Suprapubic skin (tissue), 4 donors: Measurements from ENCODE around the gene ACTMAP. TPM values are rescaled to one million over a fixed set of nuclear protein-coding genes. Genes with fewer than 3 reads are reported as not detected.

Experiments used
- DNase-seq, 2 donors: peaks; one replicate each; pipeline ENCODE4 v3.0.0-alpha.2; 2019; ENCODE audit warnings: low spot score in 2 of 2
- H3K27ac ChIP-seq: fragments of 200-600 bp; sonication (generic); one replicate; pipeline ENCODE4 v1.5.1; 2019
- H3K27me3 ChIP-seq: fragments of 200-600 bp; sonication (generic); one replicate; pipeline ENCODE4 v1.5.1; 2019
- H3K36me3 ChIP-seq: fragments of 200-600 bp; sonication (generic); one replicate; pipeline ENCODE4 v1.5.1; 2019
- H3K4me1 ChIP-seq: fragments of 200-600 bp; sonication (generic); one replicate; pipeline ENCODE4 v1.5.1; 2019
- H3K4me3 ChIP-seq: fragments of 200-600 bp; sonication (generic); one replicate; pipeline ENCODE4 v1.5.1; 2019; ENCODE audit warnings: mild to moderate bottlenecking
- H3K9me3 ChIP-seq: fragments of 200-600 bp; sonication (generic); one replicate; pipeline ENCODE4 v1.5.1; 2019
- EP300 ChIP-seq: sonication (generic); formaldehyde crosslinking; IDR thresholded peaks from one replicate; pipeline ENCODE4 v1.6.1; 2017; ENCODE audit warnings: antibody characterized with exemption
- POLR2A ChIP-seq, 2 donors: fragments of 450-650 bp; IDR thresholded peaks; one replicate each; pipeline ENCODE4 v1.6.1; 2017; ENCODE audit warnings: antibody characterized with exemption in 2 of 2, mild to moderate bottlenecking in 2 of 2, moderate library complexity in 2 of 2
- POLR2AphosphoS5 ChIP-seq, 3 donors: sonication (generic); formaldehyde crosslinking; IDR thresholded peaks; one replicate each; pipeline ENCODE4 v1.6.1; 2017; ENCODE audit warnings: antibody characterized with exemption in 3 of 3
- WGBS: methylation state at CpG from one replicate; pipeline ENCODE4 v1.1.5; 2018; 5-methylcytosine and 5-hydroxymethylcytosine counted together
- total RNA-seq, 4 donors: library from RNA; depleted of rRNA; stranded (reverse); fragments of >200 nt; gene quantifications; one replicate each; pipeline ENCODE4 v1.1.0, GENCODE V29; 2016
- TF ChIP-seq, protein P1 (sequence below), 2 donors: fragments of 200-600 bp in 1 of 2; fragments of 450-650 bp in 1 of 2; sonication (generic) in 1 of 2; IDR thresholded peaks; one replicate each; pipeline ENCODE4 v1.5.1; 2016 to 2019; ENCODE audit warnings: antibody characterized with exemption in 2 of 2, mild to moderate bottlenecking in 1 of 2, moderate library complexity in 1 of 2

ACTMAP gene
- total RNA-seq, 4 donors from 2014 or later, result 3.8 to 9.9 (median 5.4) TPM

DNA sequence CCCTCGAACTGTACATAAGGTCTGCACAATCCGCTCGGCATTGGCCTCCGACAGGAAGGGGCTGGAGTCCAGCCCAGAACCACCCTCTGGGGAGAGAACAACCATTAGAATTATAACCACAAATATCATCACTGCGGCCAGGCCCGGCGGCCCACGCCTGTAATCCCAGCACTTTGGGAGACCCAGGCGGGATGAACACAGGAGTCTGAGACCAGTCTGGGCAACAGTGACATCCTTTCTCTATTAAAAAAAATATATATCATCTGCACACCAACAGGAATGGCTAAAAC, 45.0 kb downstream of the ACTMAP start:
- DNase-seq, result no peak
- H3K4me3 ChIP-seq, result no peak overlapping the region
- TF ChIP-seq POLR2AphosphoS5 (IDR thresholded peaks at IDR 0.05) (no peak), POLR2A (IDR thresholded peaks at IDR 0.05) (no peak), EP300 (no peak)
- TF ChIP-seq, protein P1, sequence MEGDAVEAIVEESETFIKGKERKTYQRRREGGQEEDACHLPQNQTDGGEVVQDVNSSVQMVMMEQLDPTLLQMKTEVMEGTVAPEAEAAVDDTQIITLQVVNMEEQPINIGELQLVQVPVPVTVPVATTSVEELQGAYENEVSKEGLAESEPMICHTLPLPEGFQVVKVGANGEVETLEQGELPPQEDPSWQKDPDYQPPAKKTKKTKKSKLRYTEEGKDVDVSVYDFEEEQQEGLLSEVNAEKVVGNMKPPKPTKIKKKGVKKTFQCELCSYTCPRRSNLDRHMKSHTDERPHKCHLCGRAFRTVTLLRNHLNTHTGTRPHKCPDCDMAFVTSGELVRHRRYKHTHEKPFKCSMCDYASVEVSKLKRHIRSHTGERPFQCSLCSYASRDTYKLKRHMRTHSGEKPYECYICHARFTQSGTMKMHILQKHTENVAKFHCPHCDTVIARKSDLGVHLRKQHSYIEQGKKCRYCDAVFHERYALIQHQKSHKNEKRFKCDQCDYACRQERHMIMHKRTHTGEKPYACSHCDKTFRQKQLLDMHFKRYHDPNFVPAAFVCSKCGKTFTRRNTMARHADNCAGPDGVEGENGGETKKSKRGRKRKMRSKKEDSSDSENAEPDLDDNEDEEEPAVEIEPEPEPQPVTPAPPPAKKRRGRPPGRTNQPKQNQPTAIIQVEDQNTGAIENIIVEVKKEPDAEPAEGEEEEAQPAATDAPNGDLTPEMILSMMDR (IDR thresholded peaks at IDR 0.05), result no peak
- H3K4me1 ChIP-seq, result no peaks in the 10 kb centered on the region
- no peaks in the 10 kb centered on the region for H3K9me3 ChIP-seq
- H3K27me3 ChIP-seq, result no peaks in the 10 kb centered on the region
- peaks cover 85% of the 10 kb centered on the region for H3K36me3 ChIP-seq
- no peak overlapping the region for H3K27ac ChIP-seq
- 79% methylated on average over 9 of the region's 9 CpGs for WGBS

DNA sequence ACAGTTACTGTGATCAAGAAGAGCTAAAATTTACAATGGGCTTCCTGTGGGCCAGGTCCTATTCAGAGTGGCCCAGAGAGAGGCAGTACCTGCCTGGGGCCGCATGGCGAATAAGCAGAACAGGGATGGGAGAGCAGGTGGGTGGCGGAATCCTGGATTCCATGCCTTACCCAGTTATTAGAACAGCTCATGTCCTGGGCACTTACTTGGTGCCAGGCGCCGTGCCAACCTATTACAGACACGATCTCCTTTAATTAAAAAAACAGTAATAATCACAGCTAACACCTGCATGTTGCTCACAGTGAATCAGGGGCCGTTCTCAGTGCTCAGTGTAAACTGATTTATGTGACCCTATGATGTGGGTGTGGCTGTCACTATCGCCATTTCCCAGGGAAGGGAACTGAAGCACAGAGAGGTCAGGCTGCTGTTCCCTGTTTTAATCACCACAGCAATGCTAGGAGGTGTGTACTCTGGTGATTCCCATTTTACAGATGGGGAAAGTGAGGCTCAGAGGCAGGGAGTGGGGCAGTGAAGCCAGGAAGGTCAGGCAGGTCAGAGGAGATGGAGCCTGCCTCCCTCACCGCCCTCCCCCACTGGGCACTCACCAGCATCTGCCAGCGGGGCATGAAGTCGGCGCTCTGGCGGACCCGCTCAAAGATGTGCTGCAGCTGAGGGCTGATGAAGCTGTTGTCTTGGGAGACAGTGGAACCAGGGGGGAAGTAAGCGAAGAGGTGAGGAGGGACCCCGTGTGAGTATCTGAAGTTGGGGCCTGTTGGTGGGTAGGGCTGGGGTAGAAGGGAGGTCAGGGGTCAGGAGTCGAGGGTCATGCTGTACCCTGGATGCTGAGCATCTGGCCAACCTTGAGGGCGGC, 45.6 kb downstream of the ACTMAP start:
- H3K27me3 ChIP-seq, result no peaks in the 10 kb centered on the region
- no peak for DNase-seq
- H3K4me3 ChIP-seq, result no peak overlapping the region
- no peak overlapping the region for H3K27ac ChIP-seq
- WGBS, result 92% methylated on average over 18 of the region's 18 CpGs
- TF ChIP-seq POLR2AphosphoS5 (IDR thresholded peaks at IDR 0.05), result no peak
- no peak for TF ChIP-seq POLR2A (IDR thresholded peaks at IDR 0.05)
- TF ChIP-seq, protein P1 (IDR thresholded peaks at IDR 0.05), result no peak
- no peak for TF ChIP-seq EP300
- H3K36me3 ChIP-seq, result peaks cover 85% of the 10 kb centered on the region
- no peaks in the 10 kb centered on the region for H3K9me3 ChIP-seq
- H3K4me1 ChIP-seq, result no peaks in the 10 kb centered on the region

DNA sequence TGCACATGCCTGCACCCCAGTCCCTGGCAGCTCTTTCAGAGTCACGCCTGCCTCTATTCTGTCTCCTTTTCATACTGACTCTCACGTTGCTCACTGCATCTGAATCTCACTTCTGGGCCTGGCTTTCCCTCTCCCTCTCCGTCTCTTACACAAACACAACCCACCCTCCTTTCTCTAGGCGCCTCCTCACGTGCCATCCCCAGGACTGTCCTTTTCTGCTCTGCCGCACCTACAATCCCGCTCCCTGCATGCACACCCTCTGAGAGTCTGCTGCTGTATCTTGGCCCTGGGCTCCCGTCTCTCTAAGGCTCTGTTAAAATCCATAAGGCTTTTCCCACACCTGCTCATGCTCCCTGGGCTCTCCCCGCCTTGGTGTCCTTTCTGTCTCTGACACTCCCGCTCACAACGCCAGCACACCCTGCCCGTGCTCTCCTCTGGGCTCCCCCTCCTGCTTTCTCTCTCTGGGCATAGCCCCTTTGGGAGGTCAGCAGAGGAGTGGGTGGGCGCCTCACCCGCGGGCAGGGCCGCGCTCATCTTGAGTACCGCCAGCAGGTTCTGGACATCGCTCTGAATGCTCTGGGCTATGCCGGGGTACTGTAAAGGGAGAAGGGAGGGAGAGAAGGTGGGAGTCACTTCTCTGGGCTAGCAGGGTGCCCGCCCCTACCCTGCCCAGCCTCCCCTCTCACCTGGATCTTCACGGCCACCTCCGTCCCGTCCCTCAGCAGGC, 47.1 kb downstream of the ACTMAP start:
- no peak for DNase-seq
- H3K4me1 ChIP-seq, result no peaks in the 10 kb centered on the region
- no peaks in the 10 kb centered on the region for H3K9me3 ChIP-seq
- H3K36me3 ChIP-seq, result peaks cover 77% of the 10 kb centered on the region
- H3K4me3 ChIP-seq, result no peak overlapping the region
- H3K27ac ChIP-seq, result no peak overlapping the region
- TF ChIP-seq POLR2A (IDR thresholded peaks at IDR 0.05) (no peak), POLR2AphosphoS5 (IDR thresholded peaks at IDR 0.05) (no peak), EP300 (no peak)
- TF ChIP-seq, protein P1 (IDR thresholded peaks at IDR 0.05), result no peak
- H3K27me3 ChIP-seq, result no peaks in the 10 kb centered on the region
- 94% methylated on average over 22 of the region's 24 CpGs for WGBS

DNA sequence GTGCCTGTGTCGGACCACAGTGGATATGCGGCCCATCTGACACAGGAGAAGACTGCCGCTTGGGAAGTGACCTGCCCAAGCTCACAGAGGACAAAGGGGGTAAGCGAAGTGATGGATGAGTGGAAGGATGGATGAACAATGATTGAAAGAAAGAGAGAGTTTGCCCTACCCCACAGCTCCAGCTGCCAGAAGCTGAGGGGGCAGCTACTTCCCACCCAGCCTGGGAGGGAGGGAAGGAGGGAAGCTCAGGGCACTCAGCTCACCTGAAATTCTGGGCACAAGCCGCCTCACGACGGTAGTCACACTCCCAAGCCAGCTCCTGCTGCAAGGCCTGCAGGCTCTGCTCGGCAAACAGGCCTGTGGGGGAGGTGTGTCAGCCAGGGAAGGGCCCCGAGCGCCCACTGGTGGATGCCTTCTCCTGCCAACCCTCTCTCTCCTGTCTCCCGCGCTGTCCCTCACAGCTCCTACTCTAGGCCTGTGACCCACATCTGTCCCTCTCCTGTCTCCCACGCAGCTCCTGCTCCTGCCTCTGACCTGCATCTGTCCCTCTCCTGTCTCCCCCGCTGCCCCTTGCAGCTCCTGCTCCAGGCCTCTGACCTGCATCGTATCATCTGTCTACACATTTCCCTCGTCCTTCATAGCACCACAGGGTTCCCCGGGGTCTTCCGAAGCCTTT, 47.8 kb downstream of the ACTMAP start:
- H3K36me3 ChIP-seq, result peaks cover 70% of the 10 kb centered on the region
- H3K4me3 ChIP-seq, result no peak overlapping the region
- 72% methylated on average over 17 of the region's 18 CpGs for WGBS
- TF ChIP-seq, protein P1 (IDR thresholded peaks at IDR 0.05), result peak in 1 of 2 donors; percentile 19
- TF ChIP-seq POLR2A (IDR thresholded peaks at IDR 0.05), result no peak
- no peak for TF ChIP-seq POLR2AphosphoS5 (IDR thresholded peaks at IDR 0.05)
- no peak for TF ChIP-seq EP300
- DNase-seq, result no peak
- H3K27ac ChIP-seq, result no peak overlapping the region
- H3K4me1 ChIP-seq, result no peaks in the 10 kb centered on the region
- H3K9me3 ChIP-seq, result no peaks in the 10 kb centered on the region
- no peaks in the 10 kb centered on the region for H3K27me3 ChIP-seq

DNA sequence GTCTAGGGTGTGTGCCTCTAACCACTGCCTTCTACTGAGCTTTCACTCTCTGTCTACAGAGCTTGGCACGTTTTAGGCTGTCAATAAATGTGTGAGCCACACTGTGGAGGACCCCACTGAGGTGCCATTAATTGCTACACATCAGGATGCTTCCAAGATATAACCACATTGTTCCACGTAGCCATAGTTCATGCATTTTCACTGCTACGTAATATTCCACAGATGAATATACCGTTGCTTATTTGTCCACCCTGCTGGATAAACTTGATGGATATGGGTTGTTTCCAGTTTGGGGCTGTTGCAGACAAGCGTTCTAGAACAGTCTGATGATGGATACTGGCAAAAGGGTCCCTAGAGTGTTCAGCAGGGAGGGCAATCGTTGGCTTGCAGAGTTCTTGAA, 48.5 kb downstream of the ACTMAP start:
- H3K27ac ChIP-seq, result no peak overlapping the region
- WGBS, result 96% methylated on average over 6 of the region's 6 CpGs
- H3K4me3 ChIP-seq, result no peak overlapping the region
- no peak for DNase-seq
- H3K27me3 ChIP-seq, result no peaks in the 10 kb centered on the region
- no peaks in the 10 kb centered on the region for H3K4me1 ChIP-seq
- peaks cover 67% of the 10 kb centered on the region for H3K36me3 ChIP-seq
- H3K9me3 ChIP-seq, result no peaks in the 10 kb centered on the region
- TF ChIP-seq EP300 (no peak), POLR2AphosphoS5 (IDR thresholded peaks at IDR 0.05) (no peak), POLR2A (IDR thresholded peaks at IDR 0.05) (no peak)
- TF ChIP-seq, protein P1 (IDR thresholded peaks at IDR 0.05), result no peak
